HepG2 (cell line): Measurements from ENCODE around the gene LYRM4.

Experiments used
- CEBPZ ChIP-seq: IDR thresholded peaks from 2 replicates; pipeline ENCODE4 v1.6.1; 2012; ENCODE audit warnings: low read length, improper control_type of control experiment
- MED13 ChIP-seq: sonication (generic); formaldehyde crosslinking; IDR thresholded peaks from 2 replicates; pipeline ENCODE4 v1.5.0; 2020; ENCODE audit warnings: missing genetic modification reagents
- NR2F2 ChIP-seq: IDR thresholded peaks from 2 replicates; pipeline ENCODE4 v1.6.1; 2012; ENCODE audit warnings: low read depth, inconsistent platforms, borderline replicate concordance

GRCh38 chr6:5208471-5208971, 52.2 kb downstream of the LYRM4 start:
- TF ChIP-seq CEBPZ (no peak), NR2F2 (no peak), MED13 (CRISPR knock-in tag) (no peak)
